ENCODE measurements around the gene GABRG3. TPM values are rescaled to one million over a fixed set of nuclear protein-coding genes. Genes with fewer than 3 reads are reported as not detected.

GABRG3 gene
- 1 to 10 TPM in 1 of 4 donors, under 1 TPM in 1, not detected in 2; 0.67 to 3.0 TPM for total RNA-seq

- Histone ChIP-seq H3K27me3 (no peaks in the 10 kb centered on the region), H3K27ac (no peak within 1 kb of the TSS), H3K36me3 (no peaks in the 10 kb centered on the region), H3K9me3 (no peaks in the 10 kb centered on the region), H3K4me3 (replicated peaks in 1 of 3) (no peak within 1 kb of the TSS), H3K4me1 (no peaks in the 10 kb centered on the region)
- intact Hi-C loops (cut with DNase I): no loop called here
- DNase-seq: peak; percentile 39 to 50
- TF ChIP-seq, protein P1, sequence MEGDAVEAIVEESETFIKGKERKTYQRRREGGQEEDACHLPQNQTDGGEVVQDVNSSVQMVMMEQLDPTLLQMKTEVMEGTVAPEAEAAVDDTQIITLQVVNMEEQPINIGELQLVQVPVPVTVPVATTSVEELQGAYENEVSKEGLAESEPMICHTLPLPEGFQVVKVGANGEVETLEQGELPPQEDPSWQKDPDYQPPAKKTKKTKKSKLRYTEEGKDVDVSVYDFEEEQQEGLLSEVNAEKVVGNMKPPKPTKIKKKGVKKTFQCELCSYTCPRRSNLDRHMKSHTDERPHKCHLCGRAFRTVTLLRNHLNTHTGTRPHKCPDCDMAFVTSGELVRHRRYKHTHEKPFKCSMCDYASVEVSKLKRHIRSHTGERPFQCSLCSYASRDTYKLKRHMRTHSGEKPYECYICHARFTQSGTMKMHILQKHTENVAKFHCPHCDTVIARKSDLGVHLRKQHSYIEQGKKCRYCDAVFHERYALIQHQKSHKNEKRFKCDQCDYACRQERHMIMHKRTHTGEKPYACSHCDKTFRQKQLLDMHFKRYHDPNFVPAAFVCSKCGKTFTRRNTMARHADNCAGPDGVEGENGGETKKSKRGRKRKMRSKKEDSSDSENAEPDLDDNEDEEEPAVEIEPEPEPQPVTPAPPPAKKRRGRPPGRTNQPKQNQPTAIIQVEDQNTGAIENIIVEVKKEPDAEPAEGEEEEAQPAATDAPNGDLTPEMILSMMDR (IDR thresholded peaks at IDR 0.05): no peak
- TF ChIP-seq POLR2A (IDR thresholded peaks at IDR 0.05): no peak
- 2 to 9% methylated on average over 10 to 29 of the region's 33 CpGs for WGBS, 2 donors
These were observed at the start of gene GABRG3 for GRCh38 chr15:26970712-26971210. TSS of gene GABRG3 (plus strand) at chr15:26971181.

GRCh38 chr15:26921433-26921832, 49.5 kb upstream of the GABRG3 start:
- H3K36me3 ChIP-seq: no peaks in the 10 kb centered on the region
- 78 to 85% methylated on average over 1 of the region's 1 CpG for WGBS, 2 donors
- no peaks in the 10 kb centered on the region for H3K4me1 ChIP-seq
- no peak overlapping the region for H3K4me3 ChIP-seq (replicated peaks in 1 of 3)
- no peaks in the 10 kb centered on the region for H3K27me3 ChIP-seq
- no peak for TF ChIP-seq POLR2A (IDR thresholded peaks at IDR 0.05)
- TF ChIP-seq, protein P1 (IDR thresholded peaks at IDR 0.05): no peak
- intact Hi-C loops (cut with DNase I): no loop called here
- no peaks in the 10 kb centered on the region for H3K9me3 ChIP-seq
- no peak for DNase-seq
- no peak overlapping the region for H3K27ac ChIP-seq

GRCh38 chr15:26926081-26926480, 44.9 kb upstream of the GABRG3 start:
- no peak overlapping the region for H3K27ac ChIP-seq
- H3K4me1 ChIP-seq: no peaks in the 10 kb centered on the region
- intact Hi-C loops (cut with DNase I): no loop called here
- DNase-seq: no peak
- H3K27me3 ChIP-seq: no peaks in the 10 kb centered on the region
- TF ChIP-seq, protein P1 (IDR thresholded peaks at IDR 0.05): no peak
- TF ChIP-seq POLR2A (IDR thresholded peaks at IDR 0.05): no peak
- no peaks in the 10 kb centered on the region for H3K36me3 ChIP-seq
- WGBS, 2 donors: 76 to 83% methylated on average over 2 of the region's 2 CpGs
- no peaks in the 10 kb centered on the region for H3K9me3 ChIP-seq
- no peak overlapping the region for H3K4me3 ChIP-seq (replicated peaks in 1 of 3)

DNA sequence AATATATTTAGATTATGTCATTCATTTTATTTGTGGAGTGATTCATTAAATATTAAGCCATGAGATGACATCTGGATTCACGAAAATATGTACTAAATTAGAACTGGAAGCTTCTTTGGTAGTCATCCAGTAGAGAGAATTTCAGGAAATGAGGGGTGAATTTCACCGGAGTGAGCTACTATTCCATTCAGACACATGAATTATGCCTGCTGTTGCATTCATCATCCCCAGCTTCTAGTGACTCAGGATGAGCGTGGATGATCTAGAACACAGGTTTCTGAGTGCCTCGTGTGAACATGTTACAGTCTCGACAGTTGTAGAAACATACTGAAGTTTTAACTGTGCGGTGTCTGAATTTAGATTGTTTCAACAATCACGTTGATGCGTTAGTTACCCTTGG, 42.9 kb upstream of the GABRG3 start:
- Histone ChIP-seq H3K36me3 (no peaks in the 10 kb centered on the region), H3K9me3 (no peaks in the 10 kb centered on the region), H3K27me3 (no peaks in the 10 kb centered on the region), H3K4me1 (no peaks in the 10 kb centered on the region), H3K27ac (no peak overlapping the region), H3K4me3 (replicated peaks in 1 of 3) (no peak overlapping the region)
- TF ChIP-seq, protein P1 (IDR thresholded peaks at IDR 0.05): no peak
- no peak for TF ChIP-seq POLR2A (IDR thresholded peaks at IDR 0.05)
- 62 to 63% methylated on average over 8 of the region's 8 CpGs for WGBS, 2 donors
- DNase-seq: no peak
- intact Hi-C loops (cut with DNase I): no loop called here

DNA sequence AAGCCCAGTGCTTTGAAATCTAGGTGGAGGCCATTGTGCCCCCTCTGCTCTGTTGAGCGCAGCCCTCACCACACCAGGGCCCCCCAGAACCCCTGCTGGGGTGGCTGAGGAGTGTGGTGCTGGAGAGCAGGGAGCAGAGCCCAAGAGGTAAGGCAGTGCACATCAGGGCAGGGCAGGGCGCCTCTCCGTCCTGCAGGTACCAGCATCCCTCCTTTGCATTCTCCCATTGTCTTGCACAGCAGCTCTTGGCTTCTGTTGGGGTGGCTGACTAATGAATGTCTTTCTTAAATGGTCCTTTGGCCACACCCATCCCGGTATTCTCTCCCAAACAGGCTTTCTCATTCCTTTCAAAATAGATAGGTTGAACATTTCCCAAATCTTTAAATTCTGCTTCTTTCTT, 41.4 kb upstream of the GABRG3 start:
- no peaks in the 10 kb centered on the region for H3K4me1 ChIP-seq
- intact Hi-C loops (cut with DNase I): no loop called here
- TF ChIP-seq POLR2A (IDR thresholded peaks at IDR 0.05): no peak
- TF ChIP-seq, protein P1 (IDR thresholded peaks at IDR 0.05): no peak

More for the DNA sequence above, 41.4 kb upstream of the GABRG3 start:
- Histone ChIP-seq H3K36me3 (no peaks in the 10 kb centered on the region), H3K4me3 (replicated peaks in 1 of 3) (no peak overlapping the region), H3K9me3 (no peaks in the 10 kb centered on the region), H3K27me3 (no peaks in the 10 kb centered on the region), H3K27ac (no peak overlapping the region)
- 93 to 97% methylated on average over 4 of the region's 4 CpGs for WGBS, 2 donors
- DNase-seq: no peak
